Lung microvascular endothelial cell (primary cell): ENCODE measurements around the gene TMEM11. TPM values are rescaled to one million over a fixed set of nuclear protein-coding genes. Genes with fewer than 3 reads are reported as not detected.

Source experiments
- DNase-seq, 2 donors: peaks; one replicate each; pipeline versions ENCODE4 v3.0.0 to v3.0.0-alpha.2; 2010; ENCODE audit warnings: low read depth in 2 of 2
- total RNA-seq: library from RNA; depleted of rRNA; stranded (reverse); fragments of >200 nt; gene quantifications from 2 replicates; pipeline ENCODE4 v1.2.1, GENCODE V29; 2014

The TMEM11 gene
- total RNA-seq, 1 donor from 2014 or later = 18.1 TPM

- no peak for DNase-seq
These were observed 50.9 kb downstream of the TMEM11 start for GRCh38 chr17:21163101-21163500.

DNA sequence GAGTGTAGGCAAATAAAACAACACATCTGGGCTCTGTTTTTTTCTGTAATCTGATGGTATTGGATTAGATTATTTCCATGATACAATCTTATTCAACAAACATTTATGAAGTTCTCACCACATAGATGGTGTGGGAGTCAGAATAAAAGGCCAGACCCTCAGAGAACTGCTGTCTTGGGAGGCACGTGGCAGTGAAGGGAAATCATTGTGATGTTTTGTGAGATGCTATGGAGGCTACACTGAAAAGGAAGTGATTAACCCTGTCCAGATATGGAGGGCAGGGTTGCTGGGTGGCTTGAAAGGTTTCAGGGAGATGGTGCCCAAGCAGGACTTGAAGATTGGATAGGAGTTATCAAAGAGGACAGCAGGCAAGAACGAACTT, 51.6 kb downstream of the TMEM11 start:
- no peak for DNase-seq

DNA sequence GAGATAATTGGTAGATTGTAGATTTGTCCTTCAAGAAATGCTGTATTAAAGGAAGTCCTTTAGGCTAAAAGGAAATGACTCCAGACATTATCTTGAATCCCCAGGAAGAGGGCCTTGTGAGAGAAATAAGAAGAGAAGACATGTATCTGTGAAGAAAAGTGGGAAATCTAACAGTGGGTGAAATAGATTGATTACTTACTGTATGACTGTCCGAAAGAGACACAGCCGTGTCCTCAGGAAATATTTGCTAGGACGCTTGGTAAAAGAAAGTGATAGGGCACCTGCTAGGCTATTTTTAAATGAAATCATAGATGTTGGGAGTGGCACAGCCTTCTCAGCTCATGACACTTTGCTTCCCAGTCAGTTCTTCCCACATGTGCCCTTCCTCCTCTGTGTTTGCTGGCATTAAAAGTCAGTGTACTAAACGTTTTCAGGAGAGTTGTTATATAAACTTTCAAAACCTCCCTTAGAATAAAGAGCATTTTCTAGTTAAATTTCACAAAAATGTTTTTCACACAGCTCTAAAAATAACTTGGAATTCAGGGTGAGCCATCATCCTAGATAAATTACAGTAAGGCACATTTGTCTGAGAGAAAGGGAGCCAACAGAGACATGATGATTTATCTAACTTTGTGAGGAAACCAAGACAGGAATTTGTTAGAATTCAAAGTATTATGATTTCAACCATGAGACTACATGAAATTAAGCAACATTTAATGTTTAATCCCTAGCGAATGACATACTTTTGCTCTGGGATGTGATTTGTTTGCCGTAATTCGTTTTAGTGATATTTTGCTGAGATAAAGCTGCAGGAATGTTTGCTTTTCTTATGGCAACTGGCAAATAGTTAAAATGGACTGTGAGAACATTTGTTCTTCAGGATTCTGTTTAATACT, 52.2 kb downstream of the TMEM11 start:
- peak in 1 of 2 donors; percentile 20 for DNase-seq

DNA sequence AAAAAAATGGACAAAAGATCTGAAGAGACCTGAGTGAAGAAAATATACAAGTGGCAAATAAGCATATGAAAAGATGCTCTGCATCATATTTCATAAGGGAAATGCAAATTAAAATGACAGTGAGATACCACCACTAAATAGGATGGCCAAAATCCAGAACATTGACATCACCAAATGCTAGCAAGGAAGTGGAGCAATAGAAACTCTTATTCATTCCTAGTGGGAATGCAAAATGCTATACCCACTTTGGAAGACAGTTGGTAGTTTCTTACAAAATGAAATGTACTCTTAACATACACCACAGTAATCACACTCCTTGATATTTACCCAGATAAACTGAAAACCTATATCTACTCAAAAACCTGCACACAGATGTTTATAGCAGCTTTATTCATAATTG, 53.6 kb downstream of the TMEM11 start:
- no peak for DNase-seq

DNA sequence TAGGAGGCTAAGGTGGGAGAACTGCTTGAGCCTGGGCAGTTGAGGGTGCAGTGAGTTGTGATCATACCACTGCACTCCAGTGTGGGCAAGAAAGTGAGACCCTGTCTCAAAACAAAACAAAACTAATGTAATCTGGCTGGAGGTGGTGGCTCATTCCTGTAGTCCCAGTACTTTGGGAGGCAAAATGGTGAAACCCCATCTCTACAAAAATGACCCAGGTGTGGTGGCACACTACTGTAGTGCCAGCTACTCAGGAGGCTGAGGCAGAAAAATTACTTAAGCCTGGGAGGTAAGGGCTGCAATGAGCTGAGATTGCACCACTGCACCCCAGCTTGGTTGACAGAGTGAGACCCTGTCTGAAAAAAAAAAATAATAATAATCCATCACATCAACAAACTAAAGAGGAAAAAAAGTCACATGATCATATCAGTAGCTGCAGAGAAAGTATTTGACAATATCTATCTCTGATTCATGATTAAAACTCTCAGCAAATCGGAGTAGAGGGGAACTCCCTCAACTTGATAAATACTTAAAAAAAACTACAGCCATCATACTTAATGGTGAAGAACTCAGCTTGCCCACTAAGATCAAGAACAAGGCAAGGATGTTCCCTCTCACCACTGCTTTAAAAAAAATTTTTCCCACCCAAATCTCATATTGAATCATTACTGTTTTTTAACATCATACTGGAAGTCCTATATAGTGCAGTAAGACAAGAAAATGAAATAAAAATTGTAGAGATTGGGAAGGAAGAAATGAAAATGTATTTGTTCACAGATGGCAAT, 56.2 kb downstream of the TMEM11 start:
- DNase-seq = no peak

DNA sequence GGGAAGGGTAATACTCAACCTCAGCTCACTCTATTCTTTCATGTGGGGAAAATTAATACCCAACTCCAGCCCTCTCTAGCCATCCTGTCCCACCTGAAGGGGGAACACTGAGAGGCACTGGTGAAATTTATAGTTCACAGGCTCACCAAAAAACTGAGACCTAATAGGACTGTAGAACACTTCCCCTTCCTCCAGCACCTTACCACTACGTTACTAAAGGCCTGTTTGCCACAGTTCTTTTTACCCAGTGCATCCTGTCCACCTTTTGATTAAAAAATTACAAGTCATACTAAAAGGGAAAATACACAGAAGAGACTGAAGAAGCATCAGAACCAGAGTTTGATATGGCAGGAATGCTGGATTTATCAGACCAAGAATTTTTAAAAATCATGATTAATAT, 61.2 kb downstream of the TMEM11 start:
- DNase-seq = no peak

DNA sequence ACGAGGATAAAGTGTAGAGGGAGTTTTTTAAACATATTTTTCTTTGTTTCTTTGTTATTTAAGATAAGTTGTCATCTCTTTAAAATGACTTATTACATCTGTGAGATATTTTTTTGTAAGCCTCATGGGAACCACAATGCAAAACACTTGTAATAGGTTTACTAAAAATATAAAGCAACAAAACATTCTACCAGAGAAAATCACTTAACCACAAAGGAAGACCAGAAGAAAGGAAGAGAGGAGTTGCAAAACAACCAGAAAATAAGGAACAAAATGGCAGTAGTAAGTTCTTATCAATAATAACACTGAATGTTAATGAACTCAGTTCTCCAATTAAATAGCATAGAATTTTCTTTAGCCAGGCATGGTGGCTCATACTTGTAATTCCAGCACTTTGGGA, 64.3 kb downstream of the TMEM11 start:
- DNase-seq = no peak

Other genes with a start within 250 kb of the TMEM11 start
- 194 and 195 TPM in 2 replicates for gene USP22, start 171.2 kb downstream of the TMEM11 start, total RNA-seq
- gene DHRS7B, start 87.2 kb downstream of the TMEM11 start, total RNA-seq = 10.2 and 14.9 TPM in 2 replicates
- 2.6 and 3.6 TPM in 2 replicates for gene NATD1, start 39.2 kb upstream of the TMEM11 start, total RNA-seq
- 10.7 and 11.3 TPM in 2 replicates for gene MAP2K3, start 70.5 kb upstream of the TMEM11 start, total RNA-seq
- 0.44 TPM in 1 of 2 replicates, not detected in the other for gene KCNJ12, start 162.2 kb upstream of the TMEM11 start, total RNA-seq